HEK293 (cell line): ENCODE data around the gene NSUN6.

Experiments used
- CTCF ChIA-PET: fragments of 350-600 bp; formaldehyde crosslinking; extraction: SDS; loops from one replicate; lab custom pipeline; 2021; ENCODE audit warnings: antibody characterized with exemption; lab: Yijun Ruan, JAX
- POLR2A ChIA-PET: fragments of 300-600 bp; formaldehyde crosslinking; extraction: SDS; loops from one replicate; lab custom pipeline; 2020; ENCODE audit warnings: antibody characterized with exemption, inconsistent platforms; lab: Yijun Ruan, JAX
- H3K27ac ChIP-seq: fragments of 200-500 bp; sonication (Bioruptor generic); 2 replicates; pipeline ENCODE4 v1.5.1; 2014; ENCODE audit warnings: low read depth, low read length, control low read depth, inconsistent platforms; ENCODE audit errors: extremely low read depth
- H3K36me3 ChIP-seq, 2 experiments: fragments of 200-500 bp in 1 of 2; sonication (Bioruptor generic) in 1 of 2; 1 replicate in 1 of 2; 2 replicates in 1 of 2; pipeline ENCODE4 v1.5.1; 2014 to 2017; ENCODE audit warnings: inconsistent platforms in 2 of 2, low read length in 2 of 2; ENCODE audit not compliant: control insufficient read depth in 2 of 2, insufficient read depth in 1 of 2
- H3K4me1 ChIP-seq: fragments of 200-500 bp; sonication (Bioruptor generic); 2 replicates; pipeline ENCODE4 v1.5.1; 2014; ENCODE audit warnings: mild to moderate bottlenecking, low read length, inconsistent platforms; ENCODE audit not compliant: control insufficient read depth, insufficient read depth
- H3K4me3 ChIP-seq: 2 replicates; pipeline ENCODE4 v1.5.1; 2011; ENCODE audit warnings: low read depth, mild to moderate bottlenecking, control low read depth, low read length, moderate library complexity
- H3K9me3 ChIP-seq: fragments of 200-500 bp; sonication (Bioruptor generic); 2 replicates; pipeline ENCODE4 v1.5.1; 2014; ENCODE audit warnings: low read depth, low read length, inconsistent platforms; ENCODE audit not compliant: control insufficient read depth, insufficient read depth
- AEBP2 ChIP-seq: fragments of 450-650 bp; formaldehyde crosslinking; IDR thresholded peaks from 2 replicates; pipeline ENCODE4 v1.5.1; 2016; ENCODE audit warnings: missing biosample characterization, missing genetic modification characterization, borderline replicate concordance
- BCL11B ChIP-seq: fragments of 450-650 bp; formaldehyde crosslinking; IDR thresholded peaks from 2 replicates; pipeline ENCODE4 v1.5.1; 2016; ENCODE audit warnings: low read depth, missing biosample characterization, missing genetic modification characterization
- GLI2 ChIP-seq: fragments of 450-650 bp; formaldehyde crosslinking; IDR thresholded peaks from 2 replicates; pipeline ENCODE4; 2017; ENCODE audit warnings: missing biosample characterization, missing genetic modification characterization, low read depth, borderline replicate concordance
- GLI4 ChIP-seq: fragments of 450-650 bp; formaldehyde crosslinking; IDR thresholded peaks from 2 replicates; pipeline ENCODE4 v1.5.1; 2016; ENCODE audit warnings: missing biosample characterization, missing genetic modification characterization
- HOXD13 ChIP-seq: sonication (generic); formaldehyde crosslinking; IDR thresholded peaks from 2 replicates; pipeline ENCODE4 v1.8.0; 2022; ENCODE audit warnings: missing genetic modification reagents, borderline replicate concordance
- IKZF3 ChIP-seq: fragments of 450-650 bp; IDR thresholded peaks from 2 replicates; pipeline ENCODE4 v1.5.0; 2018; ENCODE audit warnings: missing biosample characterization, mild to moderate bottlenecking, missing genetic modification characterization, moderate library complexity
- RBAK ChIP-seq: fragments of 450-650 bp; formaldehyde crosslinking; IDR thresholded peaks from 2 replicates; pipeline ENCODE4 v1.5.1; 2016; ENCODE audit warnings: missing biosample characterization, missing genetic modification characterization
- SCRT1 ChIP-seq: fragments of 450-650 bp; formaldehyde crosslinking; IDR thresholded peaks from 2 replicates; pipeline ENCODE4 v1.5.1; 2016; ENCODE audit warnings: missing biosample characterization, missing genetic modification characterization, borderline replicate concordance
- TCF7L2 ChIP-seq: IDR thresholded peaks from 2 replicates; pipeline ENCODE4 v1.6.1; 2011; ENCODE audit warnings: low read depth, mild to moderate bottlenecking, inconsistent platforms, low read length, moderate library complexity, borderline replicate concordance
- TSHZ1 ChIP-seq: fragments of 450-650 bp; formaldehyde crosslinking; IDR thresholded peaks from 2 replicates; pipeline ENCODE4 v1.5.1; 2016; ENCODE audit warnings: missing biosample characterization, missing genetic modification characterization, borderline replicate concordance
- ZNF146 ChIP-seq: fragments of 450-650 bp; formaldehyde crosslinking; IDR thresholded peaks from 2 replicates; pipeline ENCODE4 v1.5.1; 2016; ENCODE audit warnings: missing biosample characterization, missing genetic modification characterization
- ZNF155 ChIP-seq: fragments of 450-650 bp; formaldehyde crosslinking; IDR thresholded peaks from 2 replicates; pipeline ENCODE4 v1.5.1; 2016; ENCODE audit warnings: missing biosample characterization, missing genetic modification characterization
- ZNF157 ChIP-seq: fragments of 450-650 bp; formaldehyde crosslinking; IDR thresholded peaks from 2 replicates; pipeline ENCODE4 v1.5.1; 2016; ENCODE audit warnings: missing biosample characterization, missing genetic modification characterization
- ZNF175 ChIP-seq: fragments of 450-650 bp; formaldehyde crosslinking; IDR thresholded peaks from 2 replicates; pipeline ENCODE4 v1.5.1; 2016; ENCODE audit warnings: missing biosample characterization, missing genetic modification characterization
- ZNF23 ChIP-seq: fragments of 450-650 bp; formaldehyde crosslinking; IDR thresholded peaks from 2 replicates; pipeline ENCODE4 v1.5.1; 2016; ENCODE audit warnings: missing biosample characterization, missing genetic modification characterization, borderline replicate concordance
- ZNF311 ChIP-seq: fragments of 450-650 bp; formaldehyde crosslinking; IDR thresholded peaks from 2 replicates; pipeline ENCODE4 v1.5.1; 2017; ENCODE audit warnings: missing biosample characterization, missing genetic modification characterization, borderline replicate concordance
- ZNF426 ChIP-seq: fragments of 450-650 bp; formaldehyde crosslinking; IDR thresholded peaks from 2 replicates; pipeline ENCODE4 v1.5.1; 2017; ENCODE audit warnings: missing biosample characterization, missing genetic modification characterization, mild to moderate bottlenecking, inconsistent platforms, moderate library complexity
- ZNF514 ChIP-seq: fragments of 450-650 bp; formaldehyde crosslinking; IDR thresholded peaks from 2 replicates; pipeline ENCODE4 v1.5.1; 2016; ENCODE audit warnings: missing biosample characterization, missing genetic modification characterization
- ZNF548 ChIP-seq: fragments of 450-650 bp; formaldehyde crosslinking; IDR thresholded peaks from 2 replicates; pipeline ENCODE4 v1.5.1; 2016; ENCODE audit warnings: missing biosample characterization, missing genetic modification characterization
- ZNF549 ChIP-seq: fragments of 450-650 bp; IDR thresholded peaks from 2 replicates; pipeline ENCODE4 v1.5.1; 2018; ENCODE audit warnings: missing biosample characterization, missing genetic modification characterization, mild to moderate bottlenecking, inconsistent platforms, moderate library complexity
- ZNF560 ChIP-seq: fragments of 450-650 bp; formaldehyde crosslinking; IDR thresholded peaks from 2 replicates; pipeline ENCODE4 v1.5.1; 2017; ENCODE audit warnings: missing biosample characterization, missing genetic modification characterization, borderline replicate concordance
- ZNF571 ChIP-seq: fragments of 450-650 bp; formaldehyde crosslinking; IDR thresholded peaks from 2 replicates; pipeline ENCODE4 v1.5.0; 2017; ENCODE audit warnings: missing biosample characterization, missing genetic modification characterization
- ZNF610 ChIP-seq: fragments of 450-650 bp; formaldehyde crosslinking; IDR thresholded peaks from 2 replicates; pipeline ENCODE4 v1.5.1; 2016; ENCODE audit warnings: missing biosample characterization, missing genetic modification characterization, borderline replicate concordance
- ZNF621 ChIP-seq: fragments of 450-650 bp; formaldehyde crosslinking; IDR thresholded peaks from 2 replicates; pipeline ENCODE4 v1.5.1; 2017; ENCODE audit warnings: missing biosample characterization, missing genetic modification characterization
- ZNF623 ChIP-seq: fragments of 450-650 bp; formaldehyde crosslinking; IDR thresholded peaks from 2 replicates; pipeline ENCODE4 v1.5.1; 2016; ENCODE audit warnings: missing biosample characterization, missing genetic modification characterization
- ZNF624 ChIP-seq: fragments of 450-650 bp; formaldehyde crosslinking; IDR thresholded peaks from 2 replicates; pipeline ENCODE4 v1.5.1; 2017; ENCODE audit warnings: missing biosample characterization, missing genetic modification characterization
- ZNF664 ChIP-seq: fragments of 450-650 bp; formaldehyde crosslinking; IDR thresholded peaks from 2 replicates; pipeline ENCODE4 v1.5.1; 2016; ENCODE audit warnings: missing biosample characterization, missing genetic modification characterization
- ZNF704 ChIP-seq: fragments of 450-650 bp; formaldehyde crosslinking; IDR thresholded peaks from 2 replicates; pipeline ENCODE4 v1.5.1; 2016; ENCODE audit warnings: missing biosample characterization, missing genetic modification characterization
- ZNF792 ChIP-seq: fragments of 450-650 bp; formaldehyde crosslinking; IDR thresholded peaks from 2 replicates; pipeline ENCODE4 v1.5.1; 2016; ENCODE audit warnings: missing biosample characterization, missing genetic modification characterization
- TF ChIP-seq, protein P1 (sequence below): fragments of 450-650 bp; formaldehyde crosslinking; IDR thresholded peaks from 2 replicates; pipeline ENCODE4 v1.5.0; 2017; ENCODE audit warnings: missing biosample characterization, missing genetic modification characterization, borderline replicate concordance

Gene NSUN6

GRCh38 chr10:18687195-18687594, 35.8 kb upstream of the NSUN6 start:
- no peaks in the 10 kb centered on the region for H3K4me1 ChIP-seq
- peaks cover 4% of the 10 kb centered on the region in 2 experiments; a peak in 2 of 3 replicates for H3K36me3 ChIP-seq
- CTCF ChIA-PET: no interaction called here
- POLR2A ChIA-PET: no interaction called here
- H3K9me3 ChIP-seq: no peaks in the 10 kb centered on the region
- no peak for TF ChIP-seq ZNF704 (tag by site-specific recombination)
- no peak for TF ChIP-seq ZNF623 (tag by site-specific recombination)
- TF ChIP-seq RBAK (tag by site-specific recombination): no peak
- TF ChIP-seq ZNF155: no peak
- no peak for TF ChIP-seq BCL11B (tag by site-specific recombination)
- no peak for TF ChIP-seq SCRT1 (tag by site-specific recombination)
- no peak for TF ChIP-seq ZNF548 (tag by site-specific recombination)
- no peak for TF ChIP-seq ZNF311 (tag by site-specific recombination)
- no peak for TF ChIP-seq ZNF664 (tag by site-specific recombination)
- TF ChIP-seq ZNF426 (tag by site-specific recombination): no peak
- TF ChIP-seq ZNF157 (tag by site-specific recombination): no peak
- TF ChIP-seq ZNF549 (tag by site-specific recombination): no peak
- TF ChIP-seq, protein P1, sequence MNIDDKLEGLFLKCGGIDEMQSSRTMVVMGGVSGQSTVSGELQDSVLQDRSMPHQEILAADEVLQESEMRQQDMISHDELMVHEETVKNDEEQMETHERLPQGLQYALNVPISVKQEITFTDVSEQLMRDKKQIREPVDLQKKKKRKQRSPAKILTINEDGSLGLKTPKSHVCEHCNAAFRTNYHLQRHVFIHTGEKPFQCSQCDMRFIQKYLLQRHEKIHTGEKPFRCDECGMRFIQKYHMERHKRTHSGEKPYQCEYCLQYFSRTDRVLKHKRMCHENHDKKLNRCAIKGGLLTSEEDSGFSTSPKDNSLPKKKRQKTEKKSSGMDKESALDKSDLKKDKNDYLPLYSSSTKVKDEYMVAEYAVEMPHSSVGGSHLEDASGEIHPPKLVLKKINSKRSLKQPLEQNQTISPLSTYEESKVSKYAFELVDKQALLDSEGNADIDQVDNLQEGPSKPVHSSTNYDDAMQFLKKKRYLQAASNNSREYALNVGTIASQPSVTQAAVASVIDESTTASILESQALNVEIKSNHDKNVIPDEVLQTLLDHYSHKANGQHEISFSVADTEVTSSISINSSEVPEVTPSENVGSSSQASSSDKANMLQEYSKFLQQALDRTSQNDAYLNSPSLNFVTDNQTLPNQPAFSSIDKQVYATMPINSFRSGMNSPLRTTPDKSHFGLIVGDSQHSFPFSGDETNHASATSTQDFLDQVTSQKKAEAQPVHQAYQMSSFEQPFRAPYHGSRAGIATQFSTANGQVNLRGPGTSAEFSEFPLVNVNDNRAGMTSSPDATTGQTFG (tag by site-specific recombination): no peak
- no peak for TF ChIP-seq TSHZ1 (tag by site-specific recombination)
- H3K27ac ChIP-seq: no peak overlapping the region
- H3K4me3 ChIP-seq: no peak overlapping the region

DNA sequence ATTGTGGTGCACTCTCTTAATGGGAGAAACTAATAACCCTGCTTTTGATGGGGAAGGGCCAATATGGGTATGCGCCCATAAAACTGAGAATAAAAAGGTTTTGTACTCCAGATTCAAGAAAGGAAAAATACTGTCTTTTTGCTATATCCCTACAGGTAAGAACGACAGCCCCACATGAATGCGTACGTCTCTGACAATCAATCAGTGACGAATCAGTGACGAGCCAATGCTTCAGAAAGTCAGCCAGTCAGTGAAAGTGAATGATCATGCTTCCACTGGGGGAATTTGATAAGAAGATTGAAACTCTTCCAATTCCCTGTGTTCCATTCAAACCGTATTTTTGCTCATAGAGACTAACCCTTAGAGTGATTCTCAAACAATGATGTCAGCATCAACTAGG, 34.2 kb upstream of the NSUN6 start:
- Histone ChIP-seq H3K36me3 (peaks cover 4 to 9% of the 10 kb centered on the region in 2 experiments), H3K4me1 (no peaks in the 10 kb centered on the region), H3K4me3 (no peak overlapping the region), H3K27ac (no peak overlapping the region), H3K9me3 (no peaks in the 10 kb centered on the region)
- ChIA-PET POLR2A (no interaction called here), CTCF (no interaction called here)
- TF ChIP-seq HOXD13: no peak
- TF ChIP-seq ZNF146: no peak
- no peak for TF ChIP-seq ZNF571 (tag by site-specific recombination)
- no peak for TF ChIP-seq IKZF3
- TF ChIP-seq ZNF23 (tag by site-specific recombination): no peak
- TF ChIP-seq ZNF560 (tag by site-specific recombination): no peak
- TF ChIP-seq ZNF514 (tag by site-specific recombination): no peak
- TF ChIP-seq GLI4 (tag by site-specific recombination): no peak
- no peak for TF ChIP-seq AEBP2 (tag by site-specific recombination)
- TF ChIP-seq ZNF624: no peak
- TF ChIP-seq ZNF610 (tag by site-specific recombination): no peak
- TF ChIP-seq ZNF792 (tag by site-specific recombination): no peak
- no peak for TF ChIP-seq GLI2
- TF ChIP-seq ZNF175: no peak
- no peak for TF ChIP-seq TCF7L2
- no peak for TF ChIP-seq ZNF621
